Endothelial cell of umbilical vein (primary cell): ENCODE data around the gene STAT1. TPM values are rescaled to one million over a fixed set of nuclear protein-coding genes. Genes with fewer than 3 reads are reported as not detected.
A peak's percentile ranks its signal among the peaks of the same experiment; 100 is the strongest.

ENCODE experiments used
- BruUV-seq: library from RNA; stranded (reverse); fragments of 400-500 nt; replicated peaks from 2 replicates; lab custom pipeline; 2021; lab: Mats Ljungman, UMichigan
- CTCF ChIA-PET: fragments of 300-600, 350-600 bp; sonication (Branson Sonifier 250); formaldehyde crosslinking; loops from one replicate; lab custom pipeline; 2021; ENCODE audit warnings: antibody characterized with exemption, inconsistent platforms; lab: Charles Lee
- POLR2A ChIA-PET: fragments of 300-600, 350-600 bp; sonication (Branson Sonifier 250); formaldehyde crosslinking; loops from one replicate; lab custom pipeline; 2021; ENCODE audit warnings: antibody characterized with exemption, inconsistent platforms; lab: Charles Lee
- DNase-seq: peaks from one replicate; pipeline ENCODE4 v3.0.0-alpha.2; 2011; ENCODE audit warnings: low read depth, low spot score
- FAIRE-seq: peaks from 2 replicates; lab custom pipeline; 2011; peaks lifted over from hg19 to GRCh38; lab: Jason Lieb, UNC
- H2AFZ ChIP-seq: 2 replicates; pipeline ENCODE4 v1.6.0; 2012; ENCODE audit warnings: low read depth, low read length, control low read depth, inconsistent platforms
- H3K27ac ChIP-seq: 2 replicates; pipeline ENCODE4 v1.5.1; 2011; ENCODE audit warnings: low read depth, mild to moderate bottlenecking, control low read depth, low read length, moderate library complexity; ENCODE audit not compliant: insufficient read depth
- H3K27me3 ChIP-seq, 2 experiments: 2 replicates each; pipeline versions ENCODE4 v1.6.0 to v1.6.1; 2011; ENCODE audit warnings: low read length in 2 of 2, mixed read lengths in 1 of 2; ENCODE audit not compliant: control insufficient read depth in 2 of 2, insufficient read depth in 2 of 2
- H3K36me3 ChIP-seq, 2 experiments: 2 replicates in 1 of 2; 3 replicates in 1 of 2; pipeline ENCODE4 v1.5.1; 2011; ENCODE audit warnings: low read length in 2 of 2, mild to moderate bottlenecking in 1 of 2, moderate library complexity in 1 of 2; ENCODE audit not compliant: control insufficient read depth in 2 of 2, insufficient read depth in 2 of 2; ENCODE audit errors: extremely low read depth in 1 of 2
- H3K4me1 ChIP-seq: 3 replicates; pipeline ENCODE4 v1.5.1; 2011; ENCODE audit warnings: mild to moderate bottlenecking, low read length; ENCODE audit not compliant: control insufficient read depth, insufficient read depth; ENCODE audit errors: extremely low read depth
- H3K4me2 ChIP-seq: 2 replicates; pipeline ENCODE4 v1.6.1; 2011; ENCODE audit warnings: low read length, control low read depth, mixed read lengths; ENCODE audit not compliant: insufficient read depth
- H3K4me3 ChIP-seq, 3 experiments: fragments of 200-600 bp in 1 of 3; sonication (generic), shearing (Covaris generic) in 1 of 3; replicated peaks in 1 of 3; 2 replicates each; pipeline ENCODE4 v1.5.1; 2011 to 2016; ENCODE audit warnings: control low read depth in 3 of 3, low read length in 3 of 3, mild to moderate bottlenecking in 2 of 3, inconsistent platforms in 1 of 3, low read depth in 1 of 3, moderate library complexity in 1 of 3; ENCODE audit not compliant: insufficient read depth in 1 of 3
- H3K79me2 ChIP-seq: 2 replicates; pipeline ENCODE4 v1.6.0; 2012; ENCODE audit warnings: low read length, inconsistent platforms; ENCODE audit not compliant: control insufficient read depth, insufficient read depth
- H3K9ac ChIP-seq: replicated peaks from 2 replicates; pipeline ENCODE3; 2011; ENCODE audit warnings: low read length, control low read depth; ENCODE audit not compliant: insufficient read depth; ENCODE audit errors: extremely low read depth
- H3K9me1 ChIP-seq: replicated peaks from 3 replicates; pipeline ENCODE4 v1.6.0; 2011; ENCODE audit warnings: mild to moderate bottlenecking, low read length; ENCODE audit not compliant: control insufficient read depth, insufficient read depth; ENCODE audit errors: extremely low read depth
- H3K9me3 ChIP-seq: replicated peaks from 2 replicates; pipeline ENCODE4 v1.5.1; 2012; ENCODE audit warnings: low read length, inconsistent platforms; ENCODE audit not compliant: control insufficient read depth, insufficient read depth
- H4K20me1 ChIP-seq: replicated peaks from 2 replicates; pipeline ENCODE3; 2011; ENCODE audit warnings: mild to moderate bottlenecking, low read length; ENCODE audit not compliant: control insufficient read depth, insufficient read depth; ENCODE audit errors: extremely low read depth
- EZH2 ChIP-seq: IDR thresholded peaks from 2 replicates; pipeline ENCODE4 v1.6.1; 2012; ENCODE audit warnings: borderline replicate concordance, low read depth, mild to moderate bottlenecking, moderate library complexity, low read length, inconsistent platforms; ENCODE audit not compliant: severe bottlenecking
- FOS ChIP-seq: IDR thresholded peaks from 2 replicates; pipeline ENCODE4 v1.6.1; 2011; ENCODE audit warnings: mild to moderate bottlenecking, low read length, moderate library complexity, borderline replicate concordance; ENCODE audit not compliant: insufficient read depth
- GATA2 ChIP-seq: IDR thresholded peaks from 2 replicates; pipeline ENCODE4 v1.7.0; 2011; ENCODE audit warnings: low read depth, mild to moderate bottlenecking, moderate library complexity, mixed read lengths, low read length; ENCODE audit not compliant: insufficient read length, insufficient read depth
- JUN ChIP-seq: IDR thresholded peaks from 2 replicates; pipeline ENCODE4 v1.6.1; 2011; ENCODE audit warnings: borderline replicate concordance, low read depth; ENCODE audit not compliant: insufficient read length, insufficient read depth
- MYC ChIP-seq: IDR thresholded peaks from one replicate; pipeline ENCODE4 v1.6.1; 2011; ENCODE audit warnings: mild to moderate bottlenecking, low read depth, low read length
- POLR2A ChIP-seq: IDR thresholded peaks from 2 replicates; pipeline ENCODE4 v1.6.1; 2012; ENCODE audit warnings: low read depth, mild to moderate bottlenecking, control low read depth, low read length
- POLR2AphosphoS5 ChIP-seq: IDR thresholded peaks from 2 replicates; pipeline ENCODE4 v1.6.1; 2012; ENCODE audit warnings: low read depth, mild to moderate bottlenecking, control low read depth, low read length, moderate library complexity; ENCODE audit not compliant: insufficient read depth
- dilution Hi-C: fragments of 300-500 bp; cut with MboI; formaldehyde crosslinking; loops from one replicate; pipeline ENCODE4 v1.15.0; 2019; ENCODE audit warnings: low sequenced_read_pairs; ENCODE audit not compliant: extremely low pct_ligation_motif_present
- intact Hi-C: fragments of 100-400 bp; cut with micrococcal nuclease; formaldehyde crosslinking; loops from one replicate; pipeline ENCODE4 v1.10.0; 2022
- polyA plus RNA-seq, 4 experiments: library from polyadenylated mRNA; depleted of rRNA in 3 of 4; stranded (reverse) in 3 of 4; unstranded in 1 of 4; fragments of >200 nt; gene quantifications; 2 replicates each; pipeline versions ENCODE4 v1.2.1 to v1.2.3, GENCODE V29; 2011 to 2012; ENCODE audit warnings: missing spikeins in 1 of 4
- total RNA-seq: library from RNA; stranded (reverse); gene quantifications from 2 replicates; pipeline ENCODE4 v1.2.3, GENCODE V29; 2021
- TF ChIP-seq, protein P1 (sequence below): IDR thresholded peaks from 2 replicates; pipeline ENCODE4 v1.6.1; 2011; ENCODE audit not compliant: insufficient read depth, insufficient read length
- TF ChIP-seq, protein P2 (sequence below), 2 donors: IDR thresholded peaks; 1 replicate in 1 of 2; 2 replicates in 1 of 2; pipeline ENCODE4 v1.5.1; 2011; ENCODE audit warnings: low read length in 2 of 2, mild to moderate bottlenecking in 2 of 2, moderate library complexity in 2 of 2, control low read depth in 1 of 2, inconsistent platforms in 1 of 2, low read depth in 1 of 2; ENCODE audit not compliant: insufficient read depth in 1 of 2; ENCODE audit errors: extremely low read depth in 1 of 2

STAT1 gene
- total and polyA plus RNA-seq, 2 donors (not counting 3 experiments of a cell fraction or from before 2014, with no cell fraction given) = 64.2 to 67.6 TPM

DNA sequence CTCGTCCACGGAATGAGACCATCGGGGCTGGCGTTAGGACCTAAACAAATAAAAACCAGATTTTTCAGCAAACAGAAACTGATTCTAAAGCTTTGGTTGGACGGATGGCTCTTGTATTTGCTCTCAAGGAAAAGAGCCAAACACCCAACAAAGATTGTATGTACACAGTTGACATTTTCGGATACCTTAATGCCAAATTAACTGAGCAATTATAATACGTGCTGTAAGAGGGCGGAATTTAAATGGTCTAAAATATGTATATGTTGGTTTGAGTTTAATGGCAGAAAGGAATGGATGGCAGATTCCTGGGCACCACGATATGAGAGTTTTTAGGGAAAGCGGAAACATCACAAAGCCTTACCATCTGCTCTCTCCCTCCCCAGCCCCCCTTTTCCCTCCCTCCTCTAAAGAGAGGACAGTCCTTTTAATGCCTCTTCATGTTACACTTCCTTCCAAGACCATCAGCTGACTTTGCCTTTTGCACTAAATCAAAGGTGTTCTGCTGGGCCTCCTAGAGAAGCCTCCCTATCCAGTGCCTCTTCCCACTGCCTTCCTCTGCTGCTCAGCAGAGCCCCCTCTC is 33.3 kb downstream of the STAT1 start:
- no peak for FAIRE-seq
- ChIA-PET CTCF (interaction anchor here (0.7 to 2.5 kb wide), 6 partner anchors 13 to 130 kb away, joined by 3 to 25 read pairs (median 6); no protein-coding TSS in a partner anchor), POLR2A (interaction anchor here (0.8 to 1.5 kb wide), 2 partner anchors 33 to 99 kb away, joined by 3 to 14 read pairs; no protein-coding TSS in a partner anchor)
- H3K9ac ChIP-seq = peak overlapping the region; percentile 66
- peak overlapping the region in 1 of 3 experiments; percentile 5 for H3K4me3 ChIP-seq
- no peak overlapping the region for H2AFZ ChIP-seq
- no peak for DNase-seq
- H3K9me1 ChIP-seq = no peaks in the 10 kb centered on the region
- no peaks in the 10 kb centered on the region for H4K20me1 ChIP-seq
- H3K36me3 ChIP-seq = peaks cover 14 to 38% of the 10 kb centered on the region in 2 experiments
- H3K27ac ChIP-seq = peak overlapping the region; percentile 87
- no peaks in the 10 kb centered on the region for H3K79me2 ChIP-seq
- peak overlapping the region; percentile 45 for H3K4me2 ChIP-seq
- dilution Hi-C loops (no loop called here), intact Hi-C loops (loop anchor here (1.0 to 5.0 kb wide), 8 partner anchors 9 to 298 kb away; partner anchors contain the start of gene STAT1)
- no peaks in the 10 kb centered on the region for H3K9me3 ChIP-seq
- H3K4me1 ChIP-seq = peaks cover 61% of the 10 kb centered on the region
- no peaks in the 10 kb centered on the region for H3K27me3 ChIP-seq
- TF ChIP-seq, protein P1, sequence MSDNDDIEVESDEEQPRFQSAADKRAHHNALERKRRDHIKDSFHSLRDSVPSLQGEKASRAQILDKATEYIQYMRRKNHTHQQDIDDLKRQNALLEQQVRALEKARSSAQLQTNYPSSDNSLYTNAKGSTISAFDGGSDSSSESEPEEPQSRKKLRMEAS = no peak
- TF ChIP-seq POLR2AphosphoS5 (no peak), MYC (no peak), JUN (no peak), FOS (no peak), EZH2 (no peak), GATA2 (no peak), POLR2A (no peak)
- TF ChIP-seq, protein P2, sequence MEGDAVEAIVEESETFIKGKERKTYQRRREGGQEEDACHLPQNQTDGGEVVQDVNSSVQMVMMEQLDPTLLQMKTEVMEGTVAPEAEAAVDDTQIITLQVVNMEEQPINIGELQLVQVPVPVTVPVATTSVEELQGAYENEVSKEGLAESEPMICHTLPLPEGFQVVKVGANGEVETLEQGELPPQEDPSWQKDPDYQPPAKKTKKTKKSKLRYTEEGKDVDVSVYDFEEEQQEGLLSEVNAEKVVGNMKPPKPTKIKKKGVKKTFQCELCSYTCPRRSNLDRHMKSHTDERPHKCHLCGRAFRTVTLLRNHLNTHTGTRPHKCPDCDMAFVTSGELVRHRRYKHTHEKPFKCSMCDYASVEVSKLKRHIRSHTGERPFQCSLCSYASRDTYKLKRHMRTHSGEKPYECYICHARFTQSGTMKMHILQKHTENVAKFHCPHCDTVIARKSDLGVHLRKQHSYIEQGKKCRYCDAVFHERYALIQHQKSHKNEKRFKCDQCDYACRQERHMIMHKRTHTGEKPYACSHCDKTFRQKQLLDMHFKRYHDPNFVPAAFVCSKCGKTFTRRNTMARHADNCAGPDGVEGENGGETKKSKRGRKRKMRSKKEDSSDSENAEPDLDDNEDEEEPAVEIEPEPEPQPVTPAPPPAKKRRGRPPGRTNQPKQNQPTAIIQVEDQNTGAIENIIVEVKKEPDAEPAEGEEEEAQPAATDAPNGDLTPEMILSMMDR (IDR thresholded peaks at IDR 0.05; ENCODE audit: extremely low read depth in 1 of 2, insufficient read depth in 1 of 2, low read depth in 1 of 2, low read length in 2 of 2) = no peak
- TSS peak; percentile 46 for BruUV-seq
